ENCODE data around the gene ZNF354C. TPM values are rescaled to one million over a fixed set of nuclear protein-coding genes. Genes with fewer than 3 reads are reported as not detected.

Gene ZNF354C
- total RNA-seq, 3 donors from 2014 or later = 7.4 to 11.6 (median 8.2) TPM

DNA sequence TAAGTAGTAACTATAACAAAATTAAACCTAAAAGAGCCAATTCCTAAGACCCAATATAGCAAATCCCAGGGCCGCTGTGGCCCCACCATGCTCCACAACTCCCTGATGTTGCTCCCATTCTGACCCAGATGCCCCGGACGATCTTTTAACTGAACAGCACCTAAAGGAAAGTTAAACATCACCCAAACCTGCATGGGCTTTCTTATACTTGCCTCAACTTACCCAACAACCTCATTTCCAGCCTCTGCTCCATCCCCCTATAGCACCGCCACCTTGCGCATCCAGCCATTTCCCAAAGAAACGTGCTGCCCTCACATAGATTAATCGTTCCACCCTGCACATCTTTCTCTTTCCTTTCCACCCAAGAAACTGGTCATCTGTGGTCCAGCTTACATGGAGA is 54.6 kb downstream of the ZNF354C start:
- Histone ChIP-seq H3K27ac (no peak overlapping the region), H3K4me3 (no peak overlapping the region), H3K27me3 (no peaks in the 10 kb centered on the region), H3K4me1 (no peaks in the 10 kb centered on the region), H3K36me3 (no peaks in the 10 kb centered on the region), H3K9me3 (peaks cover 64 to 75% of the 10 kb centered on the region in 2 donors)
- intact Hi-C loops (cut with DNase I; ENCODE audit: low total_unique reads) = no loop called here
- DNase-seq (ENCODE audit: low spot score in 2 of 2) = peak in 1 of 2 donors; percentile 3
- TF ChIP-seq, protein P1, sequence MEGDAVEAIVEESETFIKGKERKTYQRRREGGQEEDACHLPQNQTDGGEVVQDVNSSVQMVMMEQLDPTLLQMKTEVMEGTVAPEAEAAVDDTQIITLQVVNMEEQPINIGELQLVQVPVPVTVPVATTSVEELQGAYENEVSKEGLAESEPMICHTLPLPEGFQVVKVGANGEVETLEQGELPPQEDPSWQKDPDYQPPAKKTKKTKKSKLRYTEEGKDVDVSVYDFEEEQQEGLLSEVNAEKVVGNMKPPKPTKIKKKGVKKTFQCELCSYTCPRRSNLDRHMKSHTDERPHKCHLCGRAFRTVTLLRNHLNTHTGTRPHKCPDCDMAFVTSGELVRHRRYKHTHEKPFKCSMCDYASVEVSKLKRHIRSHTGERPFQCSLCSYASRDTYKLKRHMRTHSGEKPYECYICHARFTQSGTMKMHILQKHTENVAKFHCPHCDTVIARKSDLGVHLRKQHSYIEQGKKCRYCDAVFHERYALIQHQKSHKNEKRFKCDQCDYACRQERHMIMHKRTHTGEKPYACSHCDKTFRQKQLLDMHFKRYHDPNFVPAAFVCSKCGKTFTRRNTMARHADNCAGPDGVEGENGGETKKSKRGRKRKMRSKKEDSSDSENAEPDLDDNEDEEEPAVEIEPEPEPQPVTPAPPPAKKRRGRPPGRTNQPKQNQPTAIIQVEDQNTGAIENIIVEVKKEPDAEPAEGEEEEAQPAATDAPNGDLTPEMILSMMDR (IDR thresholded peaks at IDR 0.05) = no peak
- TF ChIP-seq POLR2AphosphoS5 (IDR thresholded peaks at IDR 0.05) (no peak), POLR2A (IDR thresholded peaks at IDR 0.05) (no peak)

DNA sequence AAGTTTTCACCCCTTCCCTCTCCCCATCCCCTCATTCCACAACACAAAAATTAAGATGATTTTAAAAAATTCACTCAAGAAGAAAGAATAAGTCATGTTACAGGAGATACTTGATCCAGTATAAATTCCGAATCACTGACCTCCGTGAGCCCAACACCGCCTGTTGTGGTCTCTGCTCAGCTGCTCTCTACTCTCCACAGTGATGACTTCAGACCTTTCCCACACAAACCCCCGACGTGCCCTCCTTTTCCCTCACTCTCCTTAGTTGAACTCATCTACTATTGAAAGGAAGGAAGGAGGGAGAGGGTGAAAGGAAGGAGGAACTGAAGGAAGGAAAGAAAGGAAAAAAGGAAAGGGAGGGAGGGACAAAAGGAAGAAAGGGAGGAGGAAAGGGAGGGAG is 55.1 kb downstream of the ZNF354C start:
- H3K4me3 ChIP-seq = no peak overlapping the region
- no peak overlapping the region for H3K27ac ChIP-seq
- no peaks in the 10 kb centered on the region for H3K4me1 ChIP-seq
- TF ChIP-seq POLR2A (IDR thresholded peaks at IDR 0.05) = no peak
- no peak for TF ChIP-seq POLR2AphosphoS5 (IDR thresholded peaks at IDR 0.05)
- TF ChIP-seq, protein P1 (IDR thresholded peaks at IDR 0.05) = no peak
- peaks cover 61 to 75% of the 10 kb centered on the region in 2 donors for H3K9me3 ChIP-seq
- no peaks in the 10 kb centered on the region for H3K36me3 ChIP-seq
- intact Hi-C loops (cut with DNase I; ENCODE audit: low total_unique reads) = no loop called here
- no peaks in the 10 kb centered on the region for H3K27me3 ChIP-seq
- DNase-seq (ENCODE audit: low spot score in 2 of 2) = peak in 1 of 2 donors; percentile 7

DNA sequence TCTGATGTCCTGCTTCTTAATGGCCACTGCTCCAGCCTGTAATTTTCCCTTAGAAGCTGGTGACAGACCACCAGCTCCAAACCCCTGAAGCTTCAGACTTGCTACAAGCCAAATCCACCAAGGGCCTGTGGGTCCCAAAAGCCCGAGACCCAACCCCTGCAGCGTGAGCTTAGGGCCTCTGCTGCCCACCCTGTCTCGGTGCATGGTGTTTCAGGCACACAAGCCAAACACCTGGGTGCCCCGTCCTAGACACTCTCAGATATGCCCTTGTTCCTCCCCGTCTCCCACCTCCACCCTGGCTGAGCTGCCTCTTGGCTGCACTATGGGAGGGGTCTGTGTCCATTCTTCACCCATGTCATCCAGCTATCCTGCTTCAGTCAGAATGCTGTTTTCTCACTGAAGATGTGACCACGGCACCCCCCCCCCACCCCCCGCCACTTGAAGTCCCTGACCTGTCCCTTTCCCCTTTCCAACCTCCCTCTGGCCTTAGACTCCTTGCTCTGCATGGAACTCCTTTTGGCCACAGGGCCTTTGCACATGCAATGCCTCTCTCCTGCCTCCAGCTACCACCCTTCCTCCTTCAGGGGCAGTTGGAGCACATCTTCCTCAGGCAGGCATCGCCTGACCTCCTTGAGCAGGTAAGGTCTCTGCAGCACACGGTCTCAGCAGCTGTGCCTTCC is 55.8 kb downstream of the ZNF354C start:
- H3K4me1 ChIP-seq = no peaks in the 10 kb centered on the region
- no peaks in the 10 kb centered on the region for H3K27me3 ChIP-seq
- H3K4me3 ChIP-seq = no peak overlapping the region
- TF ChIP-seq POLR2AphosphoS5 (IDR thresholded peaks at IDR 0.05) = no peak
- no peak for TF ChIP-seq POLR2A (IDR thresholded peaks at IDR 0.05)
- TF ChIP-seq, protein P1 (IDR thresholded peaks at IDR 0.05) = no peak
- peak; percentile 7 to 22 for DNase-seq (ENCODE audit: low spot score in 2 of 2)
- H3K36me3 ChIP-seq = no peaks in the 10 kb centered on the region
- H3K27ac ChIP-seq = no peak overlapping the region
- H3K9me3 ChIP-seq = peaks cover 57 to 77% of the 10 kb centered on the region in 2 donors
- intact Hi-C loops (cut with DNase I; ENCODE audit: low total_unique reads) = no loop called here

DNA sequence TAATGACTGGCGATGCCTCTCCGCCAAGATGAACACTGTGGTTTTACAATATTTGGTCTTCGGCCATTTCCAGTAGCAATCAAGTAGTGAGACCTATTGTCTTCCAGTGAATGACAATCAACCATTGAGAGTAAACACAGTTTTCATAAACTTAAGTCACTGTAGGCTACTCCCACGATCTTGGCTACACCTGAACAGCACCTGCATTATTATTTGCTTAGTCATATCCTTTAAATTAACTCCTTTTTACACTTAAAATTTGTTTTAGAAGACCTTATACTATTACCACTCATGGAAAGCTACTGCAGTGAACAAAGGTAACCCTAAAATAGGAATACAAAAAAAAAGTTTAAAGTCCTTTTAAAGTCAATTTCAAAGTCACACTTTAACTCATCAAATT is 58.2 kb downstream of the ZNF354C start:
- no peak for DNase-seq (ENCODE audit: low spot score in 2 of 2)
- no peak for TF ChIP-seq POLR2AphosphoS5 (IDR thresholded peaks at IDR 0.05)
- TF ChIP-seq, protein P1 (IDR thresholded peaks at IDR 0.05) = no peak
- TF ChIP-seq POLR2A (IDR thresholded peaks at IDR 0.05) = no peak
- Histone ChIP-seq H3K27me3 (no peaks in the 10 kb centered on the region), H3K9me3 (peaks cover 46 to 71% of the 10 kb centered on the region in 2 donors), H3K27ac (no peak overlapping the region), H3K4me3 (no peak overlapping the region), H3K36me3 (no peaks in the 10 kb centered on the region), H3K4me1 (no peaks in the 10 kb centered on the region)
- intact Hi-C loops (cut with DNase I; ENCODE audit: low total_unique reads) = loop anchor here (1.0 kb wide), 1 partner anchor 17 kb away; no protein-coding TSS in a partner anchor

DNA sequence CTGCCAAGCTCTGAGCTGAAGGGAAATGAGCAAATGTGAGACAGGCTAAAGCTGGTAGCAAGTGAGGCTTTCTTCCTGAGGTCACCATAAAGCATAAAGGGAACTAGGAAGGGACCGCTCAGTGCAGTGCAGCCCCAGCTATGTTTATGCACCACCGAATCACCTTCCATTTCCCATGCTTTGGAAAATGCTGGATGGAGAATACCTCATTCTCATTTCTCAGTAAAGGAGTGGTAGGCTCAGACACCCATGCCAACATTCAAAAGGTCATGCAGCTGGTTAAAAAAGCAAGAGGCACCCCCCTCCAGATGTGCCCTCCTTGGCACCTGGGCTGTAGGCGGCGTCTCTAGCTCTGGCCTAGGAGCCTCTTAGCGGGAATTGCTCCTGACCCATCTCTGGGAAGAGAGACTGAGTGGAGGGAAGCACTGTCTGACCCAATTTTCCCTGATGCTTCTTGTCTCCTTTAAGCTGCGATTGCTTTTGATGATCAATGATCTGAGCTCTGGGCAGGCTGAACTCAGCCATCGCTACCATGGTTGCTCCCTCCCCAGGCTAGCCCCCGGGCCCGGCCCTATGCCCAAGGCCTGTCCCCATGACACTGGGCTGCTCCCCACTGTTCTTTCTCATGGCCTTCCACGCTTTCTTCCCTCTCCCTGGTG is 58.7 kb downstream of the ZNF354C start:
- intact Hi-C loops (cut with DNase I; ENCODE audit: low total_unique reads) = loop anchor here (1.0 kb wide), 1 partner anchor 16 kb away; no protein-coding TSS in a partner anchor
- Histone ChIP-seq H3K27ac (no peak overlapping the region), H3K4me3 (no peak overlapping the region), H3K9me3 (peaks cover 41 to 67% of the 10 kb centered on the region in 2 donors), H3K27me3 (no peaks in the 10 kb centered on the region), H3K36me3 (no peaks in the 10 kb centered on the region), H3K4me1 (no peaks in the 10 kb centered on the region)
- DNase-seq (ENCODE audit: low spot score in 2 of 2) = peak in 1 of 2 donors; percentile 19
- TF ChIP-seq POLR2A (IDR thresholded peaks at IDR 0.05) (no peak), POLR2AphosphoS5 (IDR thresholded peaks at IDR 0.05) (no peak)
- TF ChIP-seq, protein P1 (IDR thresholded peaks at IDR 0.05) = no peak

All from breast epithelium (tissue), 4 donors.